Neural progenitor cell (in vitro differentiated cells): ENCODE measurements around the gene MKS1. TPM values are rescaled to one million over a fixed set of nuclear protein-coding genes. Genes with fewer than 3 reads are reported as not detected.

Experiments
- DNase-seq: peaks from one replicate; pipeline ENCODE4 v3.0.0-alpha.2; 2016; ENCODE audit warnings: low spot score
- H2AFZ ChIP-seq: fragments of 200-600 bp; sonication (generic); replicated peaks from 2 replicates; pipeline ENCODE4 v1.6.1; 2016; ENCODE audit warnings: antibody characterized with exemption
- H3F3A ChIP-seq: fragments of 200-600 bp; sonication (generic); 2 replicates; pipeline ENCODE4 v1.6.1; 2016; ENCODE audit warnings: antibody characterized with exemption, low read depth
- H3K27ac ChIP-seq: fragments of 200-600 bp; sonication (generic); 2 replicates; pipeline ENCODE4 v1.5.1; 2016; ENCODE audit warnings: mild to moderate bottlenecking
- H3K27me3 ChIP-seq: fragments of 200-600 bp; sonication (generic); 2 replicates; pipeline ENCODE4 v1.6.1; 2016; ENCODE audit warnings: mild to moderate bottlenecking, moderate library complexity
- H3K36me3 ChIP-seq: fragments of 200-600 bp; sonication (generic); 2 replicates; pipeline ENCODE4 v1.5.1; 2016
- H3K4me1 ChIP-seq: fragments of 200-600 bp; sonication (generic); 2 replicates; pipeline ENCODE4 v1.6.1; 2016; ENCODE audit warnings: mixed run types
- H3K4me2 ChIP-seq: fragments of 200-600 bp; sonication (generic); 2 replicates; pipeline ENCODE4 v1.6.1; 2016
- H3K4me3 ChIP-seq: fragments of 200-600 bp; sonication (generic); 2 replicates; pipeline ENCODE4 v1.5.1; 2016
- H3K79me2 ChIP-seq: fragments of 200-600 bp; sonication (generic); 2 replicates; pipeline ENCODE4 v1.6.1; 2016; ENCODE audit warnings: low read depth
- H3K9ac ChIP-seq: fragments of 200-600 bp; sonication (generic); 2 replicates; pipeline ENCODE4 v1.6.1; 2016
- H3K9me3 ChIP-seq: fragments of 200-600 bp; sonication (generic); 2 replicates; pipeline ENCODE4 v1.5.1; 2016; ENCODE audit warnings: low read depth
- H4K20me1 ChIP-seq: fragments of 200-600 bp; sonication (generic); 2 replicates; pipeline ENCODE4 v1.6.1; 2016; ENCODE audit warnings: low read depth
- H3K27ac Mint-ChIP-seq: 3 replicates; pipeline ENCODE4 v1.8.0; 2021; ENCODE audit warnings: mixed read lengths
- H3K27me3 Mint-ChIP-seq: 2 replicates; pipeline ENCODE4 v1.8.0; 2022; ENCODE audit warnings: low read depth, mild to moderate bottlenecking, inconsistent platforms, moderate library complexity, mixed read lengths; ENCODE audit not compliant: insufficient read depth
- H3K36me3 Mint-ChIP-seq: 3 replicates; pipeline ENCODE4 v1.8.0; 2021; ENCODE audit warnings: mixed read lengths
- H3K4me1 Mint-ChIP-seq: 3 replicates; pipeline ENCODE4 v1.8.0; 2021; ENCODE audit warnings: mixed read lengths
- H3K4me3 Mint-ChIP-seq: 3 replicates; pipeline ENCODE4 v1.8.0; 2021; ENCODE audit warnings: mild to moderate bottlenecking, moderate library complexity, mixed read lengths
- H3K9me3 Mint-ChIP-seq: 3 replicates; pipeline ENCODE4 v1.8.0; 2020; ENCODE audit warnings: mixed read lengths
- CTCF ChIP-seq: fragments of 200-600 bp; sonication (generic); IDR thresholded peaks from 2 replicates; pipeline ENCODE4 v1.5.1; 2017; ENCODE audit warnings: antibody characterized with exemption, mild to moderate bottlenecking
- EZH2 ChIP-seq: fragments of 200-600 bp; sonication (generic); IDR thresholded peaks from 2 replicates; pipeline ENCODE4 v1.6.1; 2017; ENCODE audit warnings: antibody characterized with exemption, mild to moderate bottlenecking, moderate library complexity
- EZH2phosphoT487 ChIP-seq: fragments of 200-600 bp; sonication (generic); IDR thresholded peaks from 2 replicates; pipeline ENCODE4 v1.6.1; 2017; ENCODE audit warnings: antibody characterized with exemption
- total RNA-seq: library from RNA; depleted of rRNA; stranded (reverse); fragments of >200 nt; gene quantifications from 2 replicates; pipeline ENCODE4 v1.2.3, GENCODE V29; 2015; ENCODE audit warnings: low replicate concordance

MKS1 gene
- 25.8 and 30.0 TPM in 2 replicates for total RNA-seq

GRCh38 chr17:58219007-58219788 lies at the start of gene MKS1:
Gene MKS1 (minus strand): TSS chr17:58219255. CDS start chr17:58219230, 25 bp downstream.
- Mint-ChIP-seq H3K9me3 (no peaks in the 10 kb centered on the region), H3K4me3 (peak within 1 kb of the TSS; percentile 92), H3K36me3 (no peaks in the 10 kb centered on the region), H3K27ac (peak within 1 kb of the TSS; percentile 91), H3K4me1 (peaks cover 11% of the 10 kb centered on the region), H3K27me3 (peaks cover 3% of the 10 kb centered on the region)
- H3K36me3 ChIP-seq = no peaks in the 10 kb centered on the region
- peak; percentile 98 for DNase-seq
- no peaks in the 10 kb centered on the region for H4K20me1 ChIP-seq
- peak within 1 kb of the TSS; percentile 100 for H3K4me2 ChIP-seq
- H3K4me3 ChIP-seq = peak within 1 kb of the TSS; percentile 78
- H3K27ac ChIP-seq = no peak within 1 kb of the TSS
- H3K79me2 ChIP-seq = no peaks in the 10 kb centered on the region
- H3K9ac ChIP-seq = peak within 1 kb of the TSS; percentile 14
- H3K27me3 ChIP-seq = peaks cover 22% of the 10 kb centered on the region
- H2AFZ ChIP-seq = peak within 1 kb of the TSS; percentile 94
- H3K4me1 ChIP-seq = no peaks in the 10 kb centered on the region
- H3K9me3 ChIP-seq = no peaks in the 10 kb centered on the region
- no peak for TF ChIP-seq EZH2phosphoT487
- peak; percentile 57 for TF ChIP-seq CTCF
- peak; percentile 58 for TF ChIP-seq EZH2
- peaks cover 6% of the 10 kb centered on the region for H3F3A ChIP-seq

DNA sequence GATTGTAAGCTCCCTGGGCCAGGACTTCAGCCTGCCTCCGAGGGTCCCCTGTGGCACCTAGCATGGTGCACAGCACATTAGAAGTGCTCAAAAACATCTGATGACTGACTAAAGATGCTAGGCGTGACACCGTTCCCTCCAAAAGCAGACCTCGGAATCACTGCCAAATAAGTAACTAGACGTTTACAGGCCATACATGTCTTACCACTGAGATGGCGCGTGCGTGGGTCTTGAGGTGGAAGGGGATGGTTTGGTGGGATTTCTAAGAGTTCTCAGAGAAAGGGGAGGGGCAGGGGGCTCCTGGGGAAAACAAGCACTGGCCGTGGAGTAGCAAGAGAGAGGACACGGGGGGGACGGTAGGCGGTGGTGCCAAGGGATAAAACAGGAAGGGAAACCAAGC lies 49.3 kb upstream of the MKS1 start:
- Histone ChIP-seq H3K36me3 (no peaks in the 10 kb centered on the region), H3K79me2 (no peaks in the 10 kb centered on the region), H2AFZ (no peak overlapping the region), H3K9me3 (no peaks in the 10 kb centered on the region), H3K9ac (no peak overlapping the region), H3F3A (no peaks in the 10 kb centered on the region), H3K4me3 (no peak overlapping the region), H3K4me1 (no peaks in the 10 kb centered on the region), H4K20me1 (no peaks in the 10 kb centered on the region), H3K4me2 (no peak overlapping the region), H3K27me3 (peaks cover 21% of the 10 kb centered on the region), H3K27ac (no peak overlapping the region)
- no peaks in the 10 kb centered on the region for H3K4me1 Mint-ChIP-seq
- no peak overlapping the region for H3K27ac Mint-ChIP-seq
- H3K9me3 Mint-ChIP-seq = no peaks in the 10 kb centered on the region
- H3K27me3 Mint-ChIP-seq = peaks cover 6% of the 10 kb centered on the region
- no peaks in the 10 kb centered on the region for H3K36me3 Mint-ChIP-seq
- TF ChIP-seq EZH2 (no peak), EZH2phosphoT487 (no peak), CTCF (no peak)
- no peak overlapping the region for H3K4me3 Mint-ChIP-seq
- DNase-seq = no peak

DNA sequence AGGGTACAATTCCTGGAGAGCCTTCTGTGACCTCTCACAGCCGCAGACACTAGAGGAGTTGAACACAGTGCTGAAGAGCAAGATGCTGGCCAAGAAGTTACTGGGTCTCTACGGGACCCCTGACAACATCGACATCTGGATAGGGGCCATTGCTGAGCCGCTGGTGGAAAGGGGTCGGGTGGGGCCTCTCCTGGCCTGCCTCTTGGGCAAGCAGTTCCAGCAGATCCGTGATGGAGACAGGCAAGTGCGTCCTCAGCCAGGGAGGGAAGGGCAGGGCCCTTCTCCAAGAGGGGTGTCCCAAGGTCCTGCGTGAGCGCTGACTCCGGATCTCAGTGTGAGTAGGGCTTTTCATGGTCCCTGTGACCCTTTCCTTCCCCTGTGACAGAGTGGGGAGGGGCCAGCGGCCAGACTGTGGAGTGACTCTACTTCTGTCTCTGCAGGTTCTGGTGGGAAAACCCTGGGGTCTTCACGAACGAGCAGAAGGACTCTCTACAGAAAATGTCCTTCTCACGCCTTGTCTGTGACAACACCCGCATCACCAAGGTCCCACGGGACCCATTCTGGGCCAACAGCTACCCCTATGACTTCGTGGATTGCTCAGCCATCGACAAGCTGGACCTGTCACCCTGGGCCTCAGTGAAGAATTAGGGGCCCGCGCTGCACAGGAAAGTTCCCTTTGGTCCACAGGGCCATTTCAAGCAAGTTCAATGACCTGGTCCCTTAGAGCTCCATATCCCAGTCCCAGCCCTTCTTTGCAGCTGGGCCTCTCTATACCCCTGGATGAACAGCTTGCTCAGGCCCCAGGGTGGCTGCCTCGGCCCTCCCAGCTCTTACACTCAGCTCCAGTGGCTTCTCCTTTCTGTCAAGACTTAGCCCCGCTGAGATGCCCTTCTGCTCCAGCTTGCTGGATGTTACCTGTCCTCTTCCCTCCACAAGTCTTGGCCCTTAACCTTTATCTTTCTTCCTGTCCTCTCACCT lies 48.6 kb upstream of the MKS1 start:
- no peaks in the 10 kb centered on the region for H3K9me3 Mint-ChIP-seq
- no peak for DNase-seq
- H3K36me3 Mint-ChIP-seq = no peaks in the 10 kb centered on the region
- Histone ChIP-seq H3K36me3 (no peaks in the 10 kb centered on the region), H3K4me3 (no peak overlapping the region), H3K27me3 (peaks cover 28% of the 10 kb centered on the region), H4K20me1 (no peaks in the 10 kb centered on the region), H3K9me3 (no peaks in the 10 kb centered on the region), H3K4me2 (no peak overlapping the region), H2AFZ (no peak overlapping the region), H3K27ac (no peak overlapping the region), H3K79me2 (no peaks in the 10 kb centered on the region), H3K4me1 (no peaks in the 10 kb centered on the region), H3K9ac (no peak overlapping the region), H3F3A (no peaks in the 10 kb centered on the region)
- peaks cover 5% of the 10 kb centered on the region for H3K27me3 Mint-ChIP-seq
- no peak for TF ChIP-seq EZH2phosphoT487
- TF ChIP-seq EZH2 = no peak
- no peak for TF ChIP-seq CTCF
- no peak overlapping the region for H3K4me3 Mint-ChIP-seq
- H3K4me1 Mint-ChIP-seq = no peaks in the 10 kb centered on the region
- H3K27ac Mint-ChIP-seq = no peak overlapping the region
